Naive B cell (primary cell): ENCODE results near the gene CCDC50. TPM values are rescaled to one million over a fixed set of nuclear protein-coding genes. Genes with fewer than 3 reads are reported as not detected.
A peak's percentile ranks its signal among the peaks of the same experiment; 100 is the strongest.

Experiments
- ATAC-seq, 2 donors: fragments of 150-1000 bp; cut with Tn5 transposase; 2 replicates each; pipeline ENCODE4 v1.10.0; 2021; ENCODE audit warnings: low read depth in 2 of 2, mild to moderate bottlenecking in 2 of 2, moderate library complexity in 2 of 2
- DNase-seq: peaks from one replicate; pipeline ENCODE4 v3.0.0; 2022
- H3K27ac Mint-ChIP-seq, 6 donors: one replicate each; pipeline ENCODE4 v1.8.0; 2020 to 2022; ENCODE audit warnings: mild to moderate bottlenecking in 6 of 6, mixed read lengths in 6 of 6, moderate library complexity in 5 of 6, inconsistent platforms in 2 of 6
- H3K27me3 Mint-ChIP-seq, 3 donors: one replicate each; pipeline ENCODE4 v1.8.0; 2021 to 2022; ENCODE audit warnings: mixed read lengths in 3 of 3, mild to moderate bottlenecking in 1 of 3
- H3K36me3 Mint-ChIP-seq, 2 donors: one replicate each; pipeline ENCODE4 v1.8.0; 2020 to 2022; ENCODE audit warnings: mixed read lengths in 2 of 2, inconsistent platforms in 1 of 2, mild to moderate bottlenecking in 1 of 2
- H3K4me1 Mint-ChIP-seq, 3 donors: one replicate each; pipeline ENCODE4 v1.8.0; 2020 to 2022; ENCODE audit warnings: mixed read lengths in 3 of 3, inconsistent platforms in 1 of 3, mild to moderate bottlenecking in 1 of 3, moderate library complexity in 1 of 3
- H3K4me3 Mint-ChIP-seq, 8 donors: one replicate each; pipeline ENCODE4 v1.8.0; 2020 to 2022; ENCODE audit warnings: mild to moderate bottlenecking in 8 of 8, mixed read lengths in 8 of 8, moderate library complexity in 8 of 8, inconsistent platforms in 2 of 8
- H3K9me3 Mint-ChIP-seq, 7 donors: one replicate each; pipeline ENCODE4 v1.8.0; 2020 to 2022; ENCODE audit warnings: mixed read lengths in 7 of 7, mild to moderate bottlenecking in 5 of 7, inconsistent platforms in 2 of 7, moderate library complexity in 1 of 7
- polyA plus RNA-seq, 6 donors: library from polyadenylated mRNA; unstranded; fragments of 300-500 nt; fragmentation: Illumina TruSeq; gene quantifications; one replicate each; pipeline ENCODE4 v1.2.3, GENCODE V29; 2021; ENCODE audit warnings: low read depth in 6 of 6

Gene CCDC50
- polyA plus RNA-seq, 6 donors from 2014 or later: 40.0 to 68.7 (median 51.8) TPM

DNA sequence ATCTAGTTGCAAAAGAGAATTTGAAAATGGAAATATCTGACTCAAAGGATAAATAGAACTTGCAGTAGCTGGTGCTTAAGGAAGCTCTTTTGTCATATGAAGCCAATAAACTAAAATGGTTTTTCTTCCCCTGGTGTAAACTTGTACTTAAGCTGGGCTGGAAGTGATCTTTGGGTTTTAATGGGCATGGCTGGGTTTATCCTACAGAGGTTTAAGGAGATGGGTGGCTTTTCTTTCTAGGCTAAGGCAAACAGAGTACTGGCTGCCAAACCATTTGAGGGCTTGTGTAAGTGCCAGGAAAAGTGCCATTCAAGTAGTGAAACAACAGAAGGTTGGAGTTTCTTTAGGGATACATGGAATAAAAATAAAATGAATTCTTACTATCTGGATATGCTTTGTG is 13.2 kb downstream of the CCDC50 start:
- H3K4me3 Mint-ChIP-seq: no peak overlapping the region

DNA sequence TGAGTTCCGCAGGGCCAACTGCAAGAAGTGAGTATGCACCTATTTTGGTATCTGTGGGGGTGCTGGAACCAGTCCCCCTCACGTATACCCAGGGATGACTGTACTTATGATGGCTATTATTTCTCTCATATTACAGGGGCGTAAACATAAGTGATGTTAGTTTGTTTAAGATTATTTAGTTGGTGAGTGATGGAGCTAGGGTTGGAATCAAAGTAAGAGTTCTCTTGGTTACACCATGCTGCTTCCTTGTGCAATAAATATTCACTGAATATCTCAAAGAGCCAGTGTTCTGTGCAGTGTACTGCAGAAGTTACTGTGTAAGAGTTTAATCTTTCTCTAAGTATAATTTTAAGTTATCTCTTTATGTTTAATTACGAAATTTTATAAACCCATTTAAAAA is 13.9 kb downstream of the CCDC50 start:
- DNase-seq: no peak
- Mint-ChIP-seq H3K4me1 (peaks cover 63 to 91% (median 87%) of the 10 kb centered on the region in 3 donors), H3K27me3 (no peaks in the 10 kb centered on the region), H3K27ac (peak overlapping the region in 3 of 6 donors; percentile 67 to 93 (median 70)), H3K4me3 (no peak overlapping the region), H3K36me3 (no peaks in the 10 kb centered on the region), H3K9me3 (no peaks in the 10 kb centered on the region)
- no peak for ATAC-seq

More for the DNA sequence above, 13.2 kb downstream of the CCDC50 start:
- Mint-ChIP-seq H3K27ac (peak overlapping the region in 4 of 6 donors; percentile 6 to 93 (median 46)), H3K4me1 (peaks cover 65 to 91% (median 88%) of the 10 kb centered on the region in 3 donors), H3K9me3 (no peaks in the 10 kb centered on the region), H3K27me3 (no peaks in the 10 kb centered on the region), H3K36me3 (no peaks in the 10 kb centered on the region)
- DNase-seq (no peak), ATAC-seq (no peak)

DNA sequence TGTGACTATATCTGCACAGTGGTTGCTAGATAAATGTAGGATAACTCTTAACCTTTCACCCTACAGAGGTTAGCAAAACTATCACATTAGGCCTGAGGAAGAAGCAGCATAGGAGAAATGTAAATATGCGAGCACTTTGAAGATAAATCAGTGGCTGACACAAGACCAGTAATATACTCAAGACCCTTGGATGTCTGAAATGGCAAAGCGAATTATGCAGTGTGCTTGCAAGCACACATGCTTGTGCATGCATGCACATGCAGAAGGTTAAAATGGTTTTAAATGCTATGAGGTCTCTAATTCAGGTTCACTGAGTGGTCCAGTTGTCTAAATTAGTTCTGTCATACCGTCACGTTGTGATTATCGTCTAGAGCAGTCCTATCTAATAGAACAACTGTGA is 14.7 kb downstream of the CCDC50 start:
- H3K4me1 Mint-ChIP-seq: peaks cover 57 to 91% (median 87%) of the 10 kb centered on the region in 3 donors
- no peak overlapping the region for H3K4me3 Mint-ChIP-seq
- no peaks in the 10 kb centered on the region for H3K36me3 Mint-ChIP-seq
- H3K27ac Mint-ChIP-seq: peak overlapping the region in 2 of 6 donors; percentile 7 to 16
- no peaks in the 10 kb centered on the region for H3K9me3 Mint-ChIP-seq
- ATAC-seq (no peak), DNase-seq (no peak)
- H3K27me3 Mint-ChIP-seq: no peaks in the 10 kb centered on the region

DNA sequence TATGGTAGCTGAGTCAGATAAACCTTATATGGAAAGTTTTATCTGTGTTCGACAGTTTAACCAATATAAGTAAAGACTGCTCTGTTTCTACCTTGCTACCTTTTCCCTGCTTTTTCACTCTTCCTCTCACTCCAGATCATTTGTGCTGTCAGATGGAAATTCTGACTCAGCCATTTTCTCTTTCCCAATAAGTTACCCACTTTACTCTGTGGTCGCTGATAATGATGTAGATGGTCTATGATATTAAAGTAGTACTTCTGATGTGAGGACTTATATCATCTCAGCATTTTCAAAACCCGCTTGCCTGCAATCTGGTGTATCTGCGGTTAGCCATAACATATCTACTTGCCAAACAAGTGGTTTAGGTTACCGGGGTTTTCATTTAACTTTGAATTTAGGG is 16.1 kb downstream of the CCDC50 start:
- DNase-seq (no peak), ATAC-seq (no peak)
- Mint-ChIP-seq H3K36me3 (no peaks in the 10 kb centered on the region), H3K4me3 (peak overlapping the region in 1 of 8 donors; percentile 11), H3K27me3 (no peaks in the 10 kb centered on the region), H3K4me1 (peaks cover 45 to 85% (median 83%) of the 10 kb centered on the region in 3 donors), H3K27ac (peak overlapping the region in 3 of 6 donors; percentile 32 to 67 (median 53)), H3K9me3 (no peaks in the 10 kb centered on the region)

DNA sequence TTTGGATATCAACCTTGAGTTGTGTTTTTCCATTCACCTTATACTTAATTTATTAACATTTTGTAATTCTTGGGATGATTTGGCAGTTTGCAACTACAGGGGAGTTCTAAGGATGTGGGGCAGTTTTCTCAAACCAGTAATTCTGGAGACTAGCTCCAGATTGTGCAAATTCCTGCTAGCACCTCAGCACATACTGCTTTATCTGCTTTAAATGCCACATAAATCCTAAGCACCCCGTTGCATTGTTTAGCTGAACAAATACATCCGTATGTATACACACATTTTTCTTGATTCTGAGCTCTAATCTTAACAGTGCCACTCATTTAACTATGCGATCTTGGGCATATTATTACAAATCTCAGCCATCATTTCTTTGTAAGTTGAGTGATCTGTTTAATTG is 18.0 kb downstream of the CCDC50 start:
- no peak overlapping the region for H3K4me3 Mint-ChIP-seq
- ATAC-seq (no peak), DNase-seq (no peak)
- H3K4me1 Mint-ChIP-seq: peaks cover 30 to 67% (median 67%) of the 10 kb centered on the region in 3 donors
- H3K36me3 Mint-ChIP-seq: no peaks in the 10 kb centered on the region
- no peak overlapping the region for H3K27ac Mint-ChIP-seq
- H3K9me3 Mint-ChIP-seq: no peaks in the 10 kb centered on the region
- no peaks in the 10 kb centered on the region for H3K27me3 Mint-ChIP-seq

DNA sequence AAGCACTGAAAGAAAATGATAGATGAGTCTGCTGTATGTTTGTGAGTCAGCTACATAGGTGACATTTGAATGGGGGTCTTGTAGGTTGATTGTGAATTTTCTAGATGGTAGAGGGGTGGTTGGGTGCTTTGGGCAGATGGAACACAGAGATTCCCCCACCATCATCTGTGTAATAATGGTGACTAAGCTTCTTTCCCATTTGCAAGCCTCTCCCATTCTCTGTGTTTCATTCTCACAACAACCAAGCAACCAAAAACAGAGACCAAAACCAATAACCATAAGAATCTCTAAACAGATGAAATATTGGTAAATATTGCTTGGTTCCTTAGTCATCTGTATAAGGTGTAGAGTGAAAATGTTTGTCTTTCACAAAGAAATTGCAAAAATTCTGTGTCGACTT is 18.9 kb downstream of the CCDC50 start:
- peak overlapping the region in 1 of 6 donors; percentile 26 for H3K27ac Mint-ChIP-seq
- H3K27me3 Mint-ChIP-seq: no peaks in the 10 kb centered on the region
- peaks cover 22 to 59% (median 58%) of the 10 kb centered on the region in 3 donors for H3K4me1 Mint-ChIP-seq
- no peak overlapping the region for H3K4me3 Mint-ChIP-seq
- H3K9me3 Mint-ChIP-seq: no peaks in the 10 kb centered on the region
- DNase-seq (no peak), ATAC-seq (no peak)
- H3K36me3 Mint-ChIP-seq: no peaks in the 10 kb centered on the region

DNA sequence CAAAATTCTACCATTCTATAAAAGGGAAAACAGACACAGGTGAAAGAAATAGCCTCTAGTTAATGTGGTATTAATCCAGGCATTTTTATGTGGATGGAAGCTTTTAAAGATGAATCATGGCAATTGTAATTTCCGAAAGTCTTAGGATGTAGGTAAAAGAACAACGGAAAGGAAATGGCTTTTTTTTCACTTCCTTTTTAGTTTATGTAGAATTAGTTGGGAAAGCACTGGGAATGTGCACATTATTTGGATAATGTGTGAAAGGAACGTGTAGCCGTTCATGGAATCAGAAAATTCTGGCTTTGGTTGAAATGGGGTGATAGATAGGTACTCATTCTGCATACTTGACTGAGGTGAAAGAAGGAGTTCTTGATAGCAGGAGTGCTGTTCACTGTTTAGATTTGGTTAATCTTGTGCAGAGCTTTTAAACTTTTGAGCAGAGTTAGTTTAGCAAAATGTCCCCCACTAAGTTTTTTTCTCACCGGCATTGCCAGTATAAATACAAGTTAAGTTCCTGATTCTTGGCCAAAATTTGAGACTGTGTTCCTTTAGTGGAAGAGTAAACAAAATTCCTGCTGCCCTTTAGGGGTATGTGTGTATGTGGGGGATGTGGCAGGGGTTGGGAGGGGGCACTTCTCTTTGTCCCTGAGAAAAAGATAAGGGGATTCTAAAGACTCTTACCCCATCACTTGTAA is 21.3 kb downstream of the CCDC50 start:
- Mint-ChIP-seq H3K4me1 (peaks cover 13 to 44% (median 40%) of the 10 kb centered on the region in 3 donors), H3K27me3 (no peaks in the 10 kb centered on the region), H3K4me3 (peak overlapping the region in 1 of 8 donors; percentile 61), H3K27ac (peak overlapping the region in 4 of 6 donors; percentile 9 to 83 (median 46)), H3K36me3 (no peaks in the 10 kb centered on the region), H3K9me3 (no peaks in the 10 kb centered on the region)
- no peak for DNase-seq
- ATAC-seq: no peak

DNA sequence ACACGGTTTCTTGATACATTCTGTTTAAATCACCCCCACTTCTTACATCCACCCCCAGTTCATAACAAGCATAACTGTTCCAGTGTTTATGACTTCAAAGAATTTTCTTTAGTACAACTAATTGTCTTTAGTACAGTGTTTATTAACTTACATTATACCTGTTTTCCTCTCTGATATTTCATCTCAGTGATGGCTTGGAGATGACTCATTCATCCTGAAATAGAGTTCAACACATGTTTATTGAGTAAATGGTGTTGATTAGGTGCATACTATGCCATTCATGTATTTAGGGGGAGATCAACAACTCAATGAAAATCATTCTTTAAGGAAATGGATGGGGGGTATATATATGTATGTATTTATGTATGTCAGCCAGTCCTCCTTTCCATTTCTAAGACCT is 22.8 kb downstream of the CCDC50 start:
- Mint-ChIP-seq H3K4me3 (no peak overlapping the region), H3K27me3 (no peaks in the 10 kb centered on the region), H3K4me1 (peaks cover 17 to 41% (median 34%) of the 10 kb centered on the region in 3 donors), H3K36me3 (no peaks in the 10 kb centered on the region), H3K9me3 (no peaks in the 10 kb centered on the region), H3K27ac (no peak overlapping the region)
- ATAC-seq: no peak
- no peak for DNase-seq

DNA sequence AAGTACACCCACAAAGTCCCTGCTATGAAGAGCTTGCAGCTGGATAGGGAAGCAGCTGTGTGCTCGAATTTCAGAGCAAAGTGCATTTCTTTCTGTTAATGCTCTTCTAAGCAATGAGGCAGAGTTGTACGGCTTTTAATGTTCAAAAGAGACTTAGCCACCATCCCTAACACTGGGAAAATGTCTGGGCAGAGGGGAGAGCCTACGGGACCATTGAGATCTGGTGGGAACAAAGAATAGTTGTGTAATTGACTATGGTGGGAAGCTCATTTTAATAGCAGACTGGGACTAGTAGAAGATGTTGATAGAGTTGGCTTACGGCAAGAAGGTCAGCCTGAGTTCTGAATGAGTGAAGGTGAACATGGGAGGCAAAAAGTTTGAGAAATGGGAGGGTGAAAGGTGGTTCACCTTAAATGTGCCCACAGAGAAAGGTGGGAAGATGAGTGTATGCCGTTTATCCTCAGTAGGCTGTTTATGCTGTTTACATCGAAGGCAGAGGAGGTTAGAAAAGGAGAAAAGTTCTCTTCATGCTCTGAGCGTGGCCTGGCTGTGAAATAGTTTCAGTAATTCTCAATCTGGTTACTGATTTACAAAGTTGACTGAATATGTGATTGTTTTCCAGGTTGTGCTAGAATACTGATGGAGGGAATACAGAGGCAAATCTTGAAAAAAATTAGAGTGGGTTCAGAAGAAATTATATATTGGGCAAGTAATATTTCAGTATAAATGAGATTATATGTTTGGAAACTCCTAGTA is 24.0 kb downstream of the CCDC50 start:
- Mint-ChIP-seq H3K27me3 (no peaks in the 10 kb centered on the region), H3K36me3 (peaks cover 0 to 3% of the 10 kb centered on the region in 2 donors), H3K4me3 (no peak overlapping the region), H3K4me1 (peaks cover 18 to 31% (median 25%) of the 10 kb centered on the region in 3 donors), H3K27ac (no peak overlapping the region), H3K9me3 (no peaks in the 10 kb centered on the region)
- DNase-seq: no peak
- no peak for ATAC-seq

DNA sequence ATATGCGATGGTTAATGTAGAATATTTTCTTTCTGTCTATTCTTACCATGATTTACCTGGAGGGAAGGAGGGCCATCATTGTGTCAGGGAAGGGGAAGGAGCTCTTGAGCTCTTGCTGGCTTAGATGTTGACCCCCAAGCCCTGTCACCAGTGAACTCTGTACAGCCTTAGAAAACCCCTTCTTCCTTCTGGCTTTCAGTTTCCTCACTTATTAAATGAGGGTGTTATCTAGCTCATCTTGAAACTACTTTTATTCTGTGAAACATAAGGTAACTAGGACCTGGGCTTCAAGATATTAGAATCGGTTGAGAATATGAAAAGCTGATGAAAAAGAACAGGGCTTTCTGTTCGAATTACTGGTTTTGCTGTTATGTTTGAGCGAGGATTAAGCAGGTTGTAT is 26.2 kb downstream of the CCDC50 start:
- ATAC-seq (peak; percentile 65 to 81), DNase-seq (no peak)
- Mint-ChIP-seq H3K27me3 (no peaks in the 10 kb centered on the region), H3K9me3 (no peaks in the 10 kb centered on the region), H3K36me3 (peaks cover 16 to 24% of the 10 kb centered on the region in 2 donors), H3K4me1 (peaks cover 26 to 28% (median 27%) of the 10 kb centered on the region in 3 donors), H3K27ac (peak overlapping the region in 4 of 6 donors; percentile 15 to 79 (median 51)), H3K4me3 (no peak overlapping the region)

DNA sequence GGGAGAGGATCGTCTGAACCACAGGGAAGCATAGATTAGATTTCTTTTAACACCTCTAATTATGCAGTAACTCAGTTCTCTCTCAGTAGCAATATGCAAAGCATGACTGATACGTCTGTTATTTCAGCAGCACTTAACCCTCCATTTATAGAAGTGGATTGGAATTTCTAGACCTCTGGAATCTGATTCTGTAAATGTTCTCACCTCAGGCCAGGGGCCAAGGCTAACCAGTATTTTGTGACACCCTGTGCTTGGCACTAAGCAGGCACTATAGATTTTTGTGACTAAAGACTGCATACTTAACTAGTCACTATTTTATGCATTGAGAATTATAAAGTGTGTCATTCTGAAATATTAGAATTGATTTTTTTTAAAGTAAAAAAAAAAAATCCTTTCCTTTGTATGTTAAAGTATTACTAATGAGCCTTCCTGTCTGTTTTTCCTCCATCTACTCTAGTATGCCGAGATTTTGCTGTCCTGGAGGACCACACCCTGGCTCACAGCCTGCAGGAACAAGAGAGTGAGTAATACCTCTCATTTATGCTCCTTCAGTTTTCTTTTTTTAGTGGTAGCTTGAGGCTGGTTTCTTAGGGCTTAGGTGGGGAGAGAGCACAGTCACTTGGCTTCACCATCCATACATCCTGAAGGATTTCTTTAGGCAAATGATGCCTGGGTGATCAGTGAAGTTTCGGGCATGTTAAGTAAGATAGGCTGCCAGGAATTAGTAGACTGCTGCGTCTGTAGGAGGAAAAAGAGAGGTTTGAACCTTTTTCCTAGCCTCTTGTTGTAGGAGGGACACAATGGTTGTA is 27.6 kb downstream of the CCDC50 start:
- peak overlapping the region in 5 of 6 donors; percentile 11 to 72 (median 34) for H3K27ac Mint-ChIP-seq
- H3K36me3 Mint-ChIP-seq: peaks cover 25 to 38% of the 10 kb centered on the region in 2 donors
- H3K27me3 Mint-ChIP-seq: no peaks in the 10 kb centered on the region

DNA sequence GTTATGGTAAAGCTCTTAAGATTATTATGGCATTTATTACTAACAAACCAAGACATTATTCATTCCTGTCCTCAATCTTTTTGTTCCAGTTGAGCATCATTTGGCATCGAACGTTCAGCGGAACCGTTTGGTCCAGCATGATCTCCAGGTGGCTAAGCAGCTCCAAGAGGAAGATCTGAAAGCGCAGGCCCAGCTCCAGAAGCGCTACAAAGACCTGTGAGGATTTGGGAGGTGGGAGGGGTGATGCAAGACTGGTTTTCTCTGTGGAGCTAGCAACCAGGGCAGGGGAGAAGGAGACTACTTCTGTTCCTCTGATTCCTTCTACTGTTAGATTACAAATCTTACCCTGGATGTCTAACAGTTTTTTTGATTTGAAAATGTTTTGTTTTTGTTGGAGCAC is 28.7 kb downstream of the CCDC50 start:
- Mint-ChIP-seq H3K27ac (peak overlapping the region in 3 of 6 donors; percentile 31 to 82 (median 77)), H3K9me3 (no peaks in the 10 kb centered on the region), H3K36me3 (peaks cover 35 to 38% of the 10 kb centered on the region in 2 donors), H3K4me1 (peaks cover 26 to 36% (median 32%) of the 10 kb centered on the region in 3 donors), H3K27me3 (no peaks in the 10 kb centered on the region), H3K4me3 (no peak overlapping the region)
- ATAC-seq: no peak
- DNase-seq: no peak

More for the DNA sequence above, 27.6 kb downstream of the CCDC50 start:
- ATAC-seq: no peak
- Mint-ChIP-seq H3K4me1 (peaks cover 26 to 36% (median 32%) of the 10 kb centered on the region in 3 donors), H3K4me3 (peak overlapping the region in 1 of 8 donors; percentile 10), H3K9me3 (no peaks in the 10 kb centered on the region)
- no peak for DNase-seq

DNA sequence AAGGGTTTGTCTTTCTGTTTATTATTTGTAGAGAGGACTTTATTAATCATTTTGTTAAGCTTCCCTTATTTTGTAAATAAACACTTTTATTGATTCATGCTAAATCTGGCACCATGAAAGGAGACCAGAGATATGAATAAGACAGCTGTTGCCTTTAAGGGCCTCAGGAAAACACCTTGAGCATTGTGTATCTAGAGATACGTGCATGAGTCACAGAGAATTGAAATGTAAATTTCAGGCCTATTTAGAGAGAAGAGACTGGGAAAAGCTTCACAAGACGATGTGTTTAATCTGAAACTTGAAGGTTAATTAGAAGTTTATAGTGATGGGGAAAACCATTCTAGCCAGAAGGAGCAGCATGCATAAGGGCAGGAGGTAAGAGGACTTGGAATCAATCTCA is 29.7 kb downstream of the CCDC50 start:
- Mint-ChIP-seq H3K4me1 (peaks cover 26 to 33% (median 32%) of the 10 kb centered on the region in 3 donors), H3K36me3 (peaks cover 35 to 38% of the 10 kb centered on the region in 2 donors), H3K27ac (peak overlapping the region in 5 of 6 donors; percentile 69 to 90 (median 82)), H3K27me3 (no peaks in the 10 kb centered on the region), H3K9me3 (no peaks in the 10 kb centered on the region), H3K4me3 (no peak overlapping the region)
- ATAC-seq (no peak), DNase-seq (no peak)
